Right ventricle myocardium inferior (tissue), 1 donor: ENCODE results near the gene ADGRV1. TPM values are rescaled to one million over a fixed set of nuclear protein-coding genes. Genes with fewer than 3 reads are reported as not detected.
A peak's percentile ranks its signal among the peaks of the same experiment; 100 is the strongest.
"Not testable (repeated sequence)": the region's sequence is repeated elsewhere in the genome, so short reads cannot be mapped to it uniquely, and the experiment has no call there.

Experiments
- ATAC-seq: fragments of 200-7000 bp; cut with Tn5 transposase; one replicate; pipeline ENCODE4 v1.9.1; 2020; ENCODE audit warnings: mild to moderate bottlenecking, moderate library complexity
- DNase-seq: peaks from one replicate; pipeline ENCODE4 v3.0.0; 2021; ENCODE audit errors: missing footprints
- intact Hi-C: fragments of 100-400 bp; cut with DNase I; formaldehyde crosslinking; loops from one replicate; pipeline ENCODE4 v1.11.0; 2022
- total RNA-seq: library from RNA; stranded (reverse); fragmentation: NEBNext Ultra II Directional; extraction: Animal tissue kit (Norgen Biotek cat#: 25700); gene quantifications from one replicate; pipeline ENCODE4 v1.2.1, GENCODE V29; 2021
- donor health status: DM: no; HTN: yes; CAD: no; lungs with severe emphysema.

ADGRV1 gene
- total RNA-seq, 1 donor from 2014 or later: not detected

- DNase-seq (no peak), ATAC-seq (no peak)
- intact Hi-C loops: no loop called here
These were observed 344.2 kb downstream of the ADGRV1 start for GRCh38 chr5:90902651-90903386.

- DNase-seq: no peak
- ATAC-seq: no peak
- intact Hi-C loops: no loop called here
These were observed 350.5 kb downstream of the ADGRV1 start for GRCh38 chr5:90909101-90909503.

- intact Hi-C loops: no loop called here
- DNase-seq (no peak), ATAC-seq (no peak)
These were observed 351.3 kb downstream of the ADGRV1 start for GRCh38 chr5:90909940-90910339.

GRCh38 chr5:90911169-90911568, 352.6 kb downstream of the ADGRV1 start:
- DNase-seq (no peak), ATAC-seq (no peak)

GRCh38 chr5:90912476-90912875, 353.9 kb downstream of the ADGRV1 start:
- intact Hi-C loops: no loop called here
- DNase-seq (no peak), ATAC-seq (no peak)

More at GRCh38 chr5:90911169-90911568, 352.6 kb downstream of the ADGRV1 start:
- intact Hi-C loops: no loop called here

GRCh38 chr5:90915393-90915792, 356.8 kb downstream of the ADGRV1 start:
- DNase-seq: no peak
- no peak for ATAC-seq
- intact Hi-C loops: no loop called here

GRCh38 chr5:90916947-90917800, 358.6 kb downstream of the ADGRV1 start:
- no peak for ATAC-seq
- intact Hi-C loops: no loop called here
- DNase-seq: no peak

GRCh38 chr5:90917928-90918668, 359.5 kb downstream of the ADGRV1 start:
- intact Hi-C loops: no loop called here
- ATAC-seq (no peak), DNase-seq (no peak)

- DNase-seq (no peak), ATAC-seq (no peak)
- intact Hi-C loops: no loop called here
These were observed 362.9 kb downstream of the ADGRV1 start for GRCh38 chr5:90921418-90921973.

- intact Hi-C loops, DNase-seq, ATAC-seq: not testable (repeated sequence)
These were observed 365.6 kb downstream of the ADGRV1 start for GRCh38 chr5:90924222-90924621.

GRCh38 chr5:90929013-90929839, 370.6 kb downstream of the ADGRV1 start:
- ATAC-seq, intact Hi-C loops: not testable (repeated sequence)

GRCh38 chr5:90930062-90930461, 371.5 kb downstream of the ADGRV1 start:
- ATAC-seq: no peak
- no peak for DNase-seq
- intact Hi-C loops: loop anchor here (5.0 kb wide), 1 partner anchor 167 kb away; no protein-coding TSS in a partner anchor

More at GRCh38 chr5:90929013-90929839, 370.6 kb downstream of the ADGRV1 start:
- not testable (repeated sequence) for DNase-seq

- intact Hi-C loops: loop anchor here (5.0 kb wide), 1 partner anchor 166 kb away; no protein-coding TSS in a partner anchor
- ATAC-seq: no peak
- DNase-seq: no peak
These were observed 372.3 kb downstream of the ADGRV1 start for GRCh38 chr5:90930756-90931431.

- ATAC-seq (peak; percentile 56), DNase-seq (no peak)
- intact Hi-C loops: loop anchor here (1.0 to 5.0 kb wide), 3 partner anchors 165 to 487 kb away; no protein-coding TSS in a partner anchor
These were observed 373.6 kb downstream of the ADGRV1 start for GRCh38 chr5:90932052-90932699.

- DNase-seq (no peak), ATAC-seq (no peak)
- intact Hi-C loops: loop anchor here (2.0 to 5.0 kb wide), 2 partner anchors 164 to 486 kb away; no protein-coding TSS in a partner anchor
These were observed 374.7 kb downstream of the ADGRV1 start for GRCh38 chr5:90933298-90933697.

GRCh38 chr5:90934091-90934719, 375.6 kb downstream of the ADGRV1 start:
- DNase-seq (no peak), ATAC-seq (no peak)
- intact Hi-C loops: loop anchor here (5.0 kb wide), 1 partner anchor 163 kb away; no protein-coding TSS in a partner anchor
